Measurements from ENCODE around the gene MOB3A. TPM values are rescaled to one million over a fixed set of nuclear protein-coding genes. Genes with fewer than 3 reads are reported as not detected.
"Not testable (repeated sequence)": the region's sequence is repeated elsewhere in the genome, so short reads cannot be mapped to it uniquely, and the experiment has no call there.

MOB3A gene
- total RNA-seq, 1 donor, result 34.0 TPM

DNA sequence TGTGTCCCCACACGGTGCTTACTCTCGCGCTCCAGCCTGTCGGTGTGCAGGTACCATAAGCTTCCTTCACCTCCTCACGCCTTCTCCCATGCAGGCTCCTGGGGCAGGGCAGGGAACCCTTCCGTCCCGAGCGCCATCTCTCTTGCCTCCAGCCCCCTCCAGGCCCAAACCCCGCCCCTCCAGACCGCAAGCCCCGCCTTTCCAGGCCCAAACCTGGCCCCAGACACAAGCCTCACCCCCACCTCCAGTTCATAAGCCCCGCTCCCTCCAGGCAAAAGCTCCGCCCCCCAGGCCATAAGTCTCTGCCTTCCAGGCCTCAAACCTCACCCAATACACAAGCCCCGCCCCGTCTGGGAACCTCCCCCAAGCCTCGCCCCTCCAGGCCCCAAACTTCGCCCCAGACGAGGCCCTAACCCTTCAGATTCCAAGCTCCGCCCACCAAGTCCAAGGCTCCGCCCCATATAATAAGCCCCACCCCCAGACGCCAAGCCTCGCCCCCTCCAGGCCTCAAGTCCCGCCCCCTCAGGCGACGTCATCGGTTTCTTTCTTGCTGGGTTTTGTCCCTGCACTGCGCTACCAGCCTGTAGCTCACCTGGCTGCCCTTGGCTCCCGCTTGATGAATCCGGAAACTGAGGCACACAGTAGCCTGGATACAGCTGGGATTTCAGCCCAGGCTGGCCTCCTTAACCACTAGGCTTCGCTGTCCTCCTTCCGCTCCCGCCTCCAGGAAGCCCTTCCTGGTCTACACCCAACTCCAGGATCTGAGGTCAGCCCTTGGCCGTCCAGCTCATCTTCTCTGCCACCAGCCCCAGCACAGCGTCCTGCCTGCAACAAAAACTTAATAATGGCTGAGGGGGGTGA, 61.2 kb downstream of the MOB3A start:
- no peak overlapping the region for H2AFZ ChIP-seq (ENCODE audit: low read length)
- peaks cover 15% of the 10 kb centered on the region for H3K36me3 ChIP-seq (ENCODE audit: insufficient read depth, low read length)
- H3K4me3 ChIP-seq (ENCODE audit: insufficient read depth, low read length), result no peak overlapping the region
- no peaks in the 10 kb centered on the region for H3K27me3 ChIP-seq (ENCODE audit: insufficient read depth, low read length)
- TF ChIP-seq, protein P1, sequence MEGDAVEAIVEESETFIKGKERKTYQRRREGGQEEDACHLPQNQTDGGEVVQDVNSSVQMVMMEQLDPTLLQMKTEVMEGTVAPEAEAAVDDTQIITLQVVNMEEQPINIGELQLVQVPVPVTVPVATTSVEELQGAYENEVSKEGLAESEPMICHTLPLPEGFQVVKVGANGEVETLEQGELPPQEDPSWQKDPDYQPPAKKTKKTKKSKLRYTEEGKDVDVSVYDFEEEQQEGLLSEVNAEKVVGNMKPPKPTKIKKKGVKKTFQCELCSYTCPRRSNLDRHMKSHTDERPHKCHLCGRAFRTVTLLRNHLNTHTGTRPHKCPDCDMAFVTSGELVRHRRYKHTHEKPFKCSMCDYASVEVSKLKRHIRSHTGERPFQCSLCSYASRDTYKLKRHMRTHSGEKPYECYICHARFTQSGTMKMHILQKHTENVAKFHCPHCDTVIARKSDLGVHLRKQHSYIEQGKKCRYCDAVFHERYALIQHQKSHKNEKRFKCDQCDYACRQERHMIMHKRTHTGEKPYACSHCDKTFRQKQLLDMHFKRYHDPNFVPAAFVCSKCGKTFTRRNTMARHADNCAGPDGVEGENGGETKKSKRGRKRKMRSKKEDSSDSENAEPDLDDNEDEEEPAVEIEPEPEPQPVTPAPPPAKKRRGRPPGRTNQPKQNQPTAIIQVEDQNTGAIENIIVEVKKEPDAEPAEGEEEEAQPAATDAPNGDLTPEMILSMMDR (IDR thresholded peaks at IDR 0.05; ENCODE audit: extremely low read depth, low read depth, low read length), result no peak
- H3K4me2 ChIP-seq (ENCODE audit: insufficient read depth, low read length), result no peak overlapping the region
- no peaks in the 10 kb centered on the region for H3K79me2 ChIP-seq (ENCODE audit: insufficient read depth, low read length)
- H3K27ac ChIP-seq (ENCODE audit: low read depth, low read length), result no peak overlapping the region
- H4K20me1 ChIP-seq (ENCODE audit: insufficient read depth, low read length), result no peaks in the 10 kb centered on the region
- peak; percentile 93 for DNase-seq (ENCODE audit: insufficient read length, low spot score, missing footprints)
- H3K4me1 ChIP-seq (ENCODE audit: insufficient read depth, low read length), result peaks cover 12% of the 10 kb centered on the region
- H3K9me3 ChIP-seq (ENCODE audit: low read depth, low read length), result peaks cover 4% of the 10 kb centered on the region

DNA sequence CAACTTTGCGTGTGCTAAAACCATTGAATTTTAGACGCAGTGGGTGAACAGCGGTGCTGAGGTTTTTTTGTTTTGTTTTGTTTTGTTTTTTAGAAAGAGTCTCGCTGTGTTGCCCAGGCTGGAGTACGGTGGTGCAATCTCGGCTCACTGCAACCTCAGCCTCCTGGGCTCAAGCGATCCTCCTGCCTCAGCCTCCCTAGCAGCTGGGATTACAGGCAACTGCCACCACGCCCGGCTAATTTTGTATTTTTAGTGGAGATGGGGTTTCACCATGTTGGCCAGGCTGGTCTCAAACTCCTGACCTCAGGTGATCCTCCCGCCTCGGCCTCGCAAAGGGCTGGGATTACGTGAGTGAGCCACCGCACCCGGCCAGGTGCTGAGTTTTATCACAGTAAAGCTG, 61.9 kb downstream of the MOB3A start:
- not testable (repeated sequence) for H3K9me3 ChIP-seq (ENCODE audit: low read depth, low read length); H4K20me1 ChIP-seq (ENCODE audit: insufficient read depth, low read length); H3K4me2 ChIP-seq (ENCODE audit: insufficient read depth, low read length); H3K4me3 ChIP-seq (ENCODE audit: insufficient read depth, low read length); H3K27ac ChIP-seq (ENCODE audit: low read depth, low read length); H3K36me3 ChIP-seq (ENCODE audit: insufficient read depth, low read length); H3K27me3 ChIP-seq (ENCODE audit: insufficient read depth, low read length); H2AFZ ChIP-seq (ENCODE audit: low read length); H3K79me2 ChIP-seq (ENCODE audit: insufficient read depth, low read length)
- peak; percentile 59 for DNase-seq (ENCODE audit: insufficient read length, low spot score, missing footprints)
- peaks cover 12% of the 10 kb centered on the region for H3K4me1 ChIP-seq (ENCODE audit: insufficient read depth, low read length)

DNA sequence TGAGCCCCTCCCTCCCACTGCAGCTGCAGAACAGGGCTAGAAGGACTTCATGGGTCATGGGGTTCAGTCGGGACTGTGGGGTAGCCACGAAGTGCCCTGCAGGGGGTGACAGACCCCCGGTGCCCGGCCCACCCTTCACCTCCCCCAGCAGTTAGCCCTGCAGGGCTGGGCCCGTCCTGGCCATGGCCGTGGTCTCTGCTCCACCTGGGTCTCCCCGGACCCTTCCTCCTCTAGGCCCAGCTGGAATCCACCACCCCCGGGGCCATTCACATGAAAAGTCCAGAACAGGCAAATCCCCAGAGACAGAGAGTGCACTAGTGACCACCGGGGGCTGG, 62.3 kb downstream of the MOB3A start:
- no peak for DNase-seq (ENCODE audit: insufficient read length, low spot score, missing footprints)
- Histone ChIP-seq H3K79me2 (ENCODE audit: insufficient read depth, low read length) (no peaks in the 10 kb centered on the region), H4K20me1 (ENCODE audit: insufficient read depth, low read length) (no peaks in the 10 kb centered on the region), H3K36me3 (ENCODE audit: insufficient read depth, low read length) (peaks cover 9% of the 10 kb centered on the region), H3K4me1 (ENCODE audit: insufficient read depth, low read length) (peaks cover 13% of the 10 kb centered on the region), H3K4me2 (ENCODE audit: insufficient read depth, low read length) (no peak overlapping the region), H2AFZ (ENCODE audit: low read length) (no peak overlapping the region), H3K27me3 (ENCODE audit: insufficient read depth, low read length) (no peaks in the 10 kb centered on the region), H3K27ac (ENCODE audit: low read depth, low read length) (no peak overlapping the region), H3K9me3 (ENCODE audit: low read depth, low read length) (peaks cover 4% of the 10 kb centered on the region), H3K4me3 (ENCODE audit: insufficient read depth, low read length) (no peak overlapping the region)
- TF ChIP-seq, protein P1 (IDR thresholded peaks at IDR 0.05; ENCODE audit: extremely low read depth, low read depth, low read length), result no peak

DNA sequence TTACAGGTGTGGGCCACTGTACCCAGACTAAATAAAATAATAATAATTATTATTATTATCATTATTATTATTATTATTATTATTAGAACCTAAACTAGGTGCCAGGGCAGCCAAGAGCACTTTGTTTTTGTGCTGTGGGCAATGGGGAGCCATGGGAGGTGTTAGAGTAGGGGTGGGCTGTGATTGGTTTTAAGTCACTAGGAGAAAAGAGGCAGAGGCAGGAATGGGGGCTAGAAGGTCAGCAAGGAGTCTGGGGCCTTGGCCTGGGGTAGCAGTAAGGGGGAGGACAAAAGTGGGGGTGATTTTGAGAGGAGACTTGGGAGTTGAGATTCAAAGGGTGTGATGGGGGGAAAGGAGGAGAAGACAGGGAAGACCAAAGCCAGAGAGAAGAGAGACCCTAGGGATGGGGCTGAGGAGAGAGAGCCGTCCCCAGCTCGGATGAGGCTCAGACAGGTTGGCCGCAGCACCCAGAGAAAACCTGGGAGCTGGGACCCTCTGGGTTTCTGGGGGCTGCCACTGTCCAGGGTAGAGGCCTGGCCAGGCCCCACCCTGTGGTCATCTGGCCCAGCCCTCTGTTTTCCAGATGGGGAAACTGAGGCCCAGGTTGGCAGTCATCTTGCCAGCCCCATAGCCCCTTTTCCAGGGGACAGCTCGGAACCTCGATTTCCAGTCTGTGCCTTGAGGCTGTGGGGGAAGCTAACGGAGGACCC, 62.9 kb downstream of the MOB3A start:
- TF ChIP-seq, protein P1 (IDR thresholded peaks at IDR 0.05; ENCODE audit: extremely low read depth, low read depth, low read length), result no peak
- no peak overlapping the region for H3K4me2 ChIP-seq (ENCODE audit: insufficient read depth, low read length)
- peaks cover 17% of the 10 kb centered on the region for H3K4me1 ChIP-seq (ENCODE audit: insufficient read depth, low read length)
- peaks cover 6% of the 10 kb centered on the region for H3K36me3 ChIP-seq (ENCODE audit: insufficient read depth, low read length)
- H4K20me1 ChIP-seq (ENCODE audit: insufficient read depth, low read length), result no peaks in the 10 kb centered on the region
- H3K9me3 ChIP-seq (ENCODE audit: low read depth, low read length), result peaks cover 4% of the 10 kb centered on the region
- DNase-seq (ENCODE audit: insufficient read length, low spot score, missing footprints), result peak; percentile 55
- H3K4me3 ChIP-seq (ENCODE audit: insufficient read depth, low read length), result no peak overlapping the region
- no peak overlapping the region for H3K27ac ChIP-seq (ENCODE audit: low read depth, low read length)
- no peak overlapping the region for H2AFZ ChIP-seq (ENCODE audit: low read length)
- H3K27me3 ChIP-seq (ENCODE audit: insufficient read depth, low read length), result no peaks in the 10 kb centered on the region
- no peaks in the 10 kb centered on the region for H3K79me2 ChIP-seq (ENCODE audit: insufficient read depth, low read length)
